ENCODE data around the gene NPPA.

DNA sequence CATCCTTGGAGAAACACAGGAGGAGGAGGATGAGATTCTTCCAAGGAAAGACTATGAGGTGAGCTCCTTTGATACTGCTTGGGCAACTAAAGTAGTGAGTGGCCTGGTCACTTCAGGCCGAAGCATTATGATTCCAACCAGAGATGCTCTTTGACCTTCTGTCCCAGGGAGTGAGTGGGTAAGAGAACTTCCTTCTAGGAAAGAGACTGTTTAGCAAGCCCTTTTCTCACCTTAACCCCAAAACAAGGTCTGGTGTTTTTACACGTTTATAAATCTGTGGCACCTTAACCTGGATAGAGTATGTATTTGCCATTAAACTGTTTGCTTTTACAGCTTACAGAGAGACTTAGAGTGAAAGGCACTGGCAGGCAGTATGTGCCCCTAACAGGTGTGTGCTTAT lies 40.5 kb downstream of the NPPA start:
- TF ChIP-seq, protein P1, sequence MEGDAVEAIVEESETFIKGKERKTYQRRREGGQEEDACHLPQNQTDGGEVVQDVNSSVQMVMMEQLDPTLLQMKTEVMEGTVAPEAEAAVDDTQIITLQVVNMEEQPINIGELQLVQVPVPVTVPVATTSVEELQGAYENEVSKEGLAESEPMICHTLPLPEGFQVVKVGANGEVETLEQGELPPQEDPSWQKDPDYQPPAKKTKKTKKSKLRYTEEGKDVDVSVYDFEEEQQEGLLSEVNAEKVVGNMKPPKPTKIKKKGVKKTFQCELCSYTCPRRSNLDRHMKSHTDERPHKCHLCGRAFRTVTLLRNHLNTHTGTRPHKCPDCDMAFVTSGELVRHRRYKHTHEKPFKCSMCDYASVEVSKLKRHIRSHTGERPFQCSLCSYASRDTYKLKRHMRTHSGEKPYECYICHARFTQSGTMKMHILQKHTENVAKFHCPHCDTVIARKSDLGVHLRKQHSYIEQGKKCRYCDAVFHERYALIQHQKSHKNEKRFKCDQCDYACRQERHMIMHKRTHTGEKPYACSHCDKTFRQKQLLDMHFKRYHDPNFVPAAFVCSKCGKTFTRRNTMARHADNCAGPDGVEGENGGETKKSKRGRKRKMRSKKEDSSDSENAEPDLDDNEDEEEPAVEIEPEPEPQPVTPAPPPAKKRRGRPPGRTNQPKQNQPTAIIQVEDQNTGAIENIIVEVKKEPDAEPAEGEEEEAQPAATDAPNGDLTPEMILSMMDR (IDR thresholded peaks at IDR 0.05 in 2 of 3, conservative IDR thresholded peaks at IDR 0.05 in 1 of 3; ENCODE audit: borderline replicate concordance in 1 of 3, insufficient read depth in 1 of 3, low read depth in 2 of 3, low read length in 2 of 3) = no peak
- TF ChIP-seq EGR1 (IDR thresholded peaks at IDR 0.05; ENCODE audit: low read depth) = no peak
- no peak for TF ChIP-seq ZNF274 (IDR thresholded peaks at IDR 0.05; ENCODE audit: low read depth, low read length)
- no peak for TF ChIP-seq YY1 (IDR thresholded peaks at IDR 0.05; ENCODE audit: extremely low read depth, insufficient replicate concordance, low read depth, low read length)
- TF ChIP-seq ZFX (IDR thresholded peaks at IDR 0.05) = no peak
- TF ChIP-seq, protein P2, sequence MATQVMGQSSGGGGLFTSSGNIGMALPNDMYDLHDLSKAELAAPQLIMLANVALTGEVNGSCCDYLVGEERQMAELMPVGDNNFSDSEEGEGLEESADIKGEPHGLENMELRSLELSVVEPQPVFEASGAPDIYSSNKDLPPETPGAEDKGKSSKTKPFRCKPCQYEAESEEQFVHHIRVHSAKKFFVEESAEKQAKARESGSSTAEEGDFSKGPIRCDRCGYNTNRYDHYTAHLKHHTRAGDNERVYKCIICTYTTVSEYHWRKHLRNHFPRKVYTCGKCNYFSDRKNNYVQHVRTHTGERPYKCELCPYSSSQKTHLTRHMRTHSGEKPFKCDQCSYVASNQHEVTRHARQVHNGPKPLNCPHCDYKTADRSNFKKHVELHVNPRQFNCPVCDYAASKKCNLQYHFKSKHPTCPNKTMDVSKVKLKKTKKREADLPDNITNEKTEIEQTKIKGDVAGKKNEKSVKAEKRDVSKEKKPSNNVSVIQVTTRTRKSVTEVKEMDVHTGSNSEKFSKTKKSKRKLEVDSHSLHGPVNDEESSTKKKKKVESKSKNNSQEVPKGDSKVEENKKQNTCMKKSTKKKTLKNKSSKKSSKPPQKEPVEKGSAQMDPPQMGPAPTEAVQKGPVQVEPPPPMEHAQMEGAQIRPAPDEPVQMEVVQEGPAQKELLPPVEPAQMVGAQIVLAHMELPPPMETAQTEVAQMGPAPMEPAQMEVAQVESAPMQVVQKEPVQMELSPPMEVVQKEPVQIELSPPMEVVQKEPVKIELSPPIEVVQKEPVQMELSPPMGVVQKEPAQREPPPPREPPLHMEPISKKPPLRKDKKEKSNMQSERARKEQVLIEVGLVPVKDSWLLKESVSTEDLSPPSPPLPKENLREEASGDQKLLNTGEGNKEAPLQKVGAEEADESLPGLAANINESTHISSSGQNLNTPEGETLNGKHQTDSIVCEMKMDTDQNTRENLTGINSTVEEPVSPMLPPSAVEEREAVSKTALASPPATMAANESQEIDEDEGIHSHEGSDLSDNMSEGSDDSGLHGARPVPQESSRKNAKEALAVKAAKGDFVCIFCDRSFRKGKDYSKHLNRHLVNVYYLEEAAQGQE (IDR thresholded peaks at IDR 0.05; ENCODE audit: low read depth) = no peak
- TF ChIP-seq POLR2AphosphoS5 (IDR thresholded peaks at IDR 0.05; ENCODE audit: low read depth, low read length) = no peak
- TF ChIP-seq EZH2 (IDR thresholded peaks at IDR 0.05) = no peak
- TF ChIP-seq, protein P3, sequence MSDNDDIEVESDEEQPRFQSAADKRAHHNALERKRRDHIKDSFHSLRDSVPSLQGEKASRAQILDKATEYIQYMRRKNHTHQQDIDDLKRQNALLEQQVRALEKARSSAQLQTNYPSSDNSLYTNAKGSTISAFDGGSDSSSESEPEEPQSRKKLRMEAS (IDR thresholded peaks at IDR 0.05) = no peak
- no peak for TF ChIP-seq ELF1 (IDR thresholded peaks at IDR 0.05; ENCODE audit: borderline replicate concordance, low read depth)
- TF ChIP-seq, protein P4, sequence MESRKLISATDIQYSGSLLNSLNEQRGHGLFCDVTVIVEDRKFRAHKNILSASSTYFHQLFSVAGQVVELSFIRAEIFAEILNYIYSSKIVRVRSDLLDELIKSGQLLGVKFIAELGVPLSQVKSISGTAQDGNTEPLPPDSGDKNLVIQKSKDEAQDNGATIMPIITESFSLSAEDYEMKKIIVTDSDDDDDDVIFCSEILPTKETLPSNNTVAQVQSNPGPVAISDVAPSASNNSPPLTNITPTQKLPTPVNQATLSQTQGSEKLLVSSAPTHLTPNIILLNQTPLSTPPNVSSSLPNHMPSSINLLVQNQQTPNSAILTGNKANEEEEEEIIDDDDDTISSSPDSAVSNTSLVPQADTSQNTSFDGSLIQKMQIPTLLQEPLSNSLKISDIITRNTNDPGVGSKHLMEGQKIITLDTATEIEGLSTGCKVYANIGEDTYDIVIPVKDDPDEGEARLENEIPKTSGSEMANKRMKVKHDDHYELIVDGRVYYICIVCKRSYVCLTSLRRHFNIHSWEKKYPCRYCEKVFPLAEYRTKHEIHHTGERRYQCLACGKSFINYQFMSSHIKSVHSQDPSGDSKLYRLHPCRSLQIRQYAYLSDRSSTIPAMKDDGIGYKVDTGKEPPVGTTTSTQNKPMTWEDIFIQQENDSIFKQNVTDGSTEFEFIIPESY (IDR thresholded peaks at IDR 0.05; ENCODE audit: extremely low read depth, insufficient replicate concordance, low read length) = no peak
- TF ChIP-seq POLR2A (IDR thresholded peaks at IDR 0.05; ENCODE audit: borderline replicate concordance, extremely low read depth, insufficient read depth, insufficient read length) = no peak
